OCI-LY7 (cell line): ENCODE results near the gene ATP6V0C. TPM values are rescaled to one million over a fixed set of nuclear protein-coding genes. Genes with fewer than 3 reads are reported as not detected.
A peak's percentile ranks its signal among the peaks of the same experiment; 100 is the strongest.

Experiments used
- BruUV-seq: library from RNA; stranded (reverse); fragments of 400-500 nt; replicated peaks from 2 replicates; lab custom pipeline; 2021; lab: Mats Ljungman, UMichigan
- CTCF ChIA-PET: fragments of 300-600 bp; sonication (Branson Sonifier 250); formaldehyde crosslinking; loops from one replicate; lab custom pipeline; 2022; ENCODE audit warnings: antibody characterized with exemption; ENCODE audit not compliant: unreplicated experiment; lab: Charles Lee
- POLR2A ChIA-PET: fragments of 300-600 bp; sonication (Branson Sonifier 250); formaldehyde crosslinking; loops from one replicate; lab custom pipeline; 2022; ENCODE audit warnings: antibody characterized with exemption; lab: Charles Lee
- DNase-seq: peaks from one replicate; pipeline ENCODE4 v3.0.0-alpha.2; 2015; ENCODE audit warnings: low spot score
- H2AFZ ChIP-seq: fragments of 200-600 bp; sonication (generic), shearing (Covaris generic); 2 replicates; pipeline ENCODE4 v1.6.1; 2014; ENCODE audit warnings: mild to moderate bottlenecking, antibody characterized with exemption, low read length, moderate library complexity
- H3K27ac ChIP-seq: fragments of 200-600 bp; sonication (generic); 2 replicates; pipeline ENCODE4 v1.5.1; 2014; ENCODE audit warnings: mixed run types, low read depth, mild to moderate bottlenecking, moderate library complexity, low read length, inconsistent platforms; ENCODE audit not compliant: poor library complexity, severe bottlenecking
- H3K36me3 ChIP-seq: fragments of 200-600 bp; sonication (generic); 2 replicates; pipeline ENCODE4 v1.6.1; 2014; ENCODE audit warnings: mild to moderate bottlenecking, antibody characterized with exemption, low read length, moderate library complexity, mixed read lengths; ENCODE audit not compliant: insufficient read depth
- H3K4me1 ChIP-seq: fragments of 200-600 bp; sonication (generic); 2 replicates; pipeline ENCODE4 v1.5.1; 2014; ENCODE audit warnings: mild to moderate bottlenecking, low read length; ENCODE audit not compliant: insufficient read depth, poor library complexity, severe bottlenecking
- H3K4me2 ChIP-seq: fragments of 200-600 bp; sonication (generic); 2 replicates; pipeline ENCODE4 v1.6.1; 2014; ENCODE audit warnings: mild to moderate bottlenecking, low read length
- H3K4me3 ChIP-seq: fragments of 200-600 bp; sonication (generic); 2 replicates; pipeline ENCODE4 v1.5.1; 2014; ENCODE audit warnings: mild to moderate bottlenecking, low read depth, low read length; ENCODE audit not compliant: poor library complexity, severe bottlenecking
- H3K79me2 ChIP-seq: fragments of 200-600 bp; sonication (generic); 2 replicates; pipeline ENCODE4 v1.6.1; 2016; ENCODE audit warnings: low read depth, mild to moderate bottlenecking, low read length, moderate library complexity, mixed read lengths; ENCODE audit not compliant: insufficient read depth
- H3K9me2 ChIP-seq: fragments of 200-600 bp; sonication (generic); 2 replicates; pipeline ENCODE4 v1.6.1; 2016; ENCODE audit warnings: mild to moderate bottlenecking, low read length, mixed read lengths; ENCODE audit not compliant: insufficient read depth
- H3K9me3 ChIP-seq: fragments of 200-600 bp; sonication (generic); 2 replicates; pipeline ENCODE4 v1.6.1; 2014; ENCODE audit warnings: mild to moderate bottlenecking, mixed run types, low read length, mixed read lengths
- H4K20me1 ChIP-seq: fragments of 200-600 bp; sonication (generic); 2 replicates; pipeline ENCODE4 v1.6.1; 2014; ENCODE audit warnings: mild to moderate bottlenecking, antibody characterized with exemption, low read length, moderate library complexity, mixed read lengths; ENCODE audit not compliant: insufficient read depth
- CTCF ChIP-seq: fragments of 200-600 bp; sonication (generic); conservative IDR thresholded peaks from 2 replicates; pipeline ENCODE4 v1.5.1; 2014; ENCODE audit warnings: mild to moderate bottlenecking, antibody characterized with exemption, low read length, moderate library complexity, mixed read lengths
- EZH2phosphoT487 ChIP-seq: fragments of 200-600 bp; sonication (generic); IDR thresholded peaks from 2 replicates; pipeline ENCODE4 v1.6.1; 2018; ENCODE audit warnings: low read depth, borderline replicate concordance, mild to moderate bottlenecking, mixed run types, antibody characterized with exemption, low read length, moderate library complexity, mixed read lengths
- intact Hi-C: fragments of 100-400 bp; cut with micrococcal nuclease; formaldehyde crosslinking; loops from one replicate; pipeline ENCODE4 v1.10.0; 2022; ENCODE audit not compliant: unreplicated experiment
- total RNA-seq, 2 experiments: library from RNA; depleted of rRNA in 1 of 2; stranded (reverse); fragments of >200 nt in 1 of 2; shearing (Covaris generic) in 1 of 2; gene quantifications; 2 replicates each; pipeline ENCODE4 v1.2.3, GENCODE V29; 2014 to 2022

ATP6V0C gene
- total RNA-seq, 2 experiments from 2014 or later, result 16.4 to 94.3 TPM

- Histone ChIP-seq H3K4me3 (no peak overlapping the region), H3K79me2 (peaks cover 33% of the 10 kb centered on the region), H3K4me1 (peaks cover 59% of the 10 kb centered on the region), H3K4me2 (peak overlapping the region; percentile 92), H4K20me1 (peaks cover 9% of the 10 kb centered on the region), H2AFZ (no peak overlapping the region), H3K9me2 (no peaks in the 10 kb centered on the region), H3K27ac (peak overlapping the region; percentile 80), H3K36me3 (peaks cover 6% of the 10 kb centered on the region; the same call in 1 of the 2 replicates), H3K9me3 (no peaks in the 10 kb centered on the region)
- no TSS peak for BruUV-seq
- intact Hi-C loops, result loop anchor here (2.0 to 5.0 kb wide), 2 partner anchors 21 to 170 kb away; partner anchors contain the start of gene ABCA3
- POLR2A ChIA-PET, result no interaction called here
- DNase-seq, result no peak
- CTCF ChIA-PET, result no interaction called here
- no peak for TF ChIP-seq CTCF
- no peak for TF ChIP-seq EZH2phosphoT487
Observed at GRCh38 chr16:2511996-2512734, 1.6 kb upstream of the ATP6V0C start.

- peaks cover 40% of the 10 kb centered on the region for H3K79me2 ChIP-seq
- intact Hi-C loops, result loop anchor here (2.0 to 5.0 kb wide), 2 partner anchors 20 to 171 kb away; partner anchors contain the start of gene ABCA3
- peaks cover 9% of the 10 kb centered on the region for H4K20me1 ChIP-seq
- H3K27ac ChIP-seq, result peak overlapping the region; percentile 80
- peak; percentile 70 for TF ChIP-seq CTCF
- no peak for TF ChIP-seq EZH2phosphoT487
- peaks cover 6% of the 10 kb centered on the region; the same call in 1 of the 2 replicates for H3K36me3 ChIP-seq
- BruUV-seq, result no TSS peak
- peak overlapping the region; percentile 99 for H3K4me3 ChIP-seq
- CTCF ChIA-PET, result no interaction called here
- no peaks in the 10 kb centered on the region for H3K9me3 ChIP-seq
- H3K9me2 ChIP-seq, result no peaks in the 10 kb centered on the region
- H2AFZ ChIP-seq, result peak overlapping the region; percentile 40; the same call in 1 of the 2 replicates
- H3K4me1 ChIP-seq, result peaks cover 52% of the 10 kb centered on the region
- peak; percentile 65 for DNase-seq
- peak overlapping the region; percentile 92 for H3K4me2 ChIP-seq
- POLR2A ChIA-PET, result interaction anchor here (0.7 kb wide), 1 partner anchor 20 kb away, joined by 4 read pairs; no protein-coding TSS in a partner anchor
Observed at GRCh38 chr16:2512735-2513404, 882 bp upstream of the ATP6V0C start.
